GM23338 (cell line): Measurements from ENCODE around the gene INPP5A. TPM values are rescaled to one million over a fixed set of nuclear protein-coding genes. Genes with fewer than 3 reads are reported as not detected.

Source experiments
- ATAC-seq: fragments of 200-7000 bp; cut with Tn5 transposase; 3 replicates; pipeline ENCODE4 v1.9.1; 2020
- DNase-seq: peaks from one replicate; pipeline ENCODE4 v3.0.0-alpha.2; 2015; ENCODE audit warnings: low spot score
- H2AFZ ChIP-seq: fragments of 200-600 bp; sonication (generic); 2 replicates; pipeline ENCODE4 v1.8.0; 2016; ENCODE audit warnings: antibody characterized with exemption, mild to moderate bottlenecking, moderate library complexity
- H3F3A ChIP-seq: fragments of 200-600 bp; sonication (generic); replicated peaks from 2 replicates; pipeline ENCODE4 v1.8.0; 2017; ENCODE audit warnings: antibody characterized with exemption, mixed run types, low read depth
- H3K27ac ChIP-seq: fragments of 200-600 bp; sonication (generic); 2 replicates; pipeline ENCODE4 v1.6.1; 2016; ENCODE audit warnings: low read depth
- H3K27me3 ChIP-seq: fragments of 200-600 bp; sonication (generic); 2 replicates; pipeline ENCODE4 v1.8.0; 2016; ENCODE audit warnings: mild to moderate bottlenecking, mixed run types, moderate library complexity; ENCODE audit not compliant: insufficient read depth
- H3K36me3 ChIP-seq: fragments of 200-600 bp; sonication (generic); 2 replicates; pipeline ENCODE4 v1.8.0; 2016; ENCODE audit warnings: mild to moderate bottlenecking; ENCODE audit not compliant: insufficient read depth
- H3K4me1 ChIP-seq: fragments of 200-600 bp; sonication (generic); 2 replicates; pipeline ENCODE4 v1.8.0; 2016; ENCODE audit warnings: mild to moderate bottlenecking, moderate library complexity; ENCODE audit not compliant: insufficient read depth
- H3K4me2 ChIP-seq: fragments of 200-600 bp; sonication (generic); 2 replicates; pipeline ENCODE4 v1.7.1; 2017; ENCODE audit warnings: mixed run types
- H3K4me3 ChIP-seq: fragments of 200-600 bp; sonication (generic); 2 replicates; pipeline ENCODE4 v1.6.1; 2016; ENCODE audit warnings: mixed run types
- H3K79me2 ChIP-seq: fragments of 200-600 bp; sonication (generic); replicated peaks from 2 replicates; pipeline ENCODE4 v1.8.0; 2017; ENCODE audit warnings: mild to moderate bottlenecking; ENCODE audit not compliant: insufficient read depth
- H3K9me2 ChIP-seq: fragments of 200-600 bp; sonication (generic); 2 replicates; pipeline ENCODE4 v1.8.0; 2017; ENCODE audit not compliant: insufficient read depth
- H4K20me1 ChIP-seq: fragments of 200-600 bp; sonication (generic); replicated peaks from 2 replicates; pipeline ENCODE4 v1.8.0; 2017; ENCODE audit warnings: mild to moderate bottlenecking; ENCODE audit not compliant: insufficient read depth
- H3K27ac Mint-ChIP-seq: 2 replicates; pipeline ENCODE4 v1.8.0; 2020; ENCODE audit warnings: inconsistent platforms, mild to moderate bottlenecking, moderate library complexity, mixed read lengths
- H3K27me3 Mint-ChIP-seq: 3 replicates; pipeline ENCODE4 v1.8.0; 2022; ENCODE audit warnings: low read depth, mild to moderate bottlenecking, moderate library complexity, mixed read lengths, inconsistent platforms; ENCODE audit not compliant: insufficient read depth, poor library complexity
- H3K36me3 Mint-ChIP-seq: 3 replicates; pipeline ENCODE4 v1.8.0; 2021; ENCODE audit warnings: low read depth, mild to moderate bottlenecking, inconsistent platforms, moderate library complexity, mixed read lengths
- H3K4me1 Mint-ChIP-seq: 3 replicates; pipeline ENCODE4 v1.8.0; 2020; ENCODE audit warnings: mild to moderate bottlenecking, inconsistent platforms, mixed read lengths
- H3K4me3 Mint-ChIP-seq: 3 replicates; pipeline ENCODE4 v1.8.0; 2021; ENCODE audit warnings: moderate library complexity, mild to moderate bottlenecking, inconsistent platforms, mixed read lengths
- H3K9me3 Mint-ChIP-seq: 3 replicates; pipeline ENCODE4 v1.8.0; 2020; ENCODE audit warnings: moderate library complexity, mild to moderate bottlenecking, inconsistent platforms, mixed read lengths
- CREB1 ChIP-seq: fragments of 250-450 bp; sonication (Bioruptor Pico); IDR thresholded peaks from 2 replicates; pipeline ENCODE4 v1.5.0; 2020; ENCODE audit warnings: low read depth, mild to moderate bottlenecking, moderate library complexity
- EZH2 ChIP-seq: fragments of 200-600 bp; sonication (generic); IDR thresholded peaks from one replicate; pipeline ENCODE4 v1.8.0; 2017; ENCODE audit warnings: antibody characterized with exemption, mild to moderate bottlenecking, low read depth; ENCODE audit not compliant: unreplicated experiment
- EZH2phosphoT487 ChIP-seq: fragments of 200-600 bp; sonication (generic); IDR thresholded peaks from one replicate; pipeline ENCODE4 v1.8.1; 2018; ENCODE audit warnings: antibody characterized with exemption; ENCODE audit not compliant: unreplicated experiment
- JUNB ChIP-seq: IDR thresholded peaks from one replicate; pipeline ENCODE4 v1.6.1; 2016; ENCODE audit warnings: antibody characterized with exemption; ENCODE audit not compliant: unreplicated experiment
- NANOG ChIP-seq: IDR thresholded peaks from 2 replicates; pipeline ENCODE4 v1.6.1; 2016; ENCODE audit warnings: antibody characterized with exemption, borderline replicate concordance
- POLR2AphosphoS5 ChIP-seq: IDR thresholded peaks from 2 replicates; pipeline ENCODE4 v1.6.1; 2016; ENCODE audit warnings: antibody characterized with exemption, low read depth
- STAT1 ChIP-seq: IDR thresholded peaks from one replicate; pipeline ENCODE4 v1.6.1; 2016; ENCODE audit warnings: antibody characterized with exemption; ENCODE audit not compliant: unreplicated experiment
- ZNF114 ChIP-seq: fragments of 250-450 bp; sonication (Bioruptor Pico); IDR thresholded peaks from 2 replicates; pipeline ENCODE4 v1.5.0; 2020; ENCODE audit warnings: mild to moderate bottlenecking, moderate library complexity
- polyA plus RNA-seq: library from polyadenylated mRNA; unstranded; fragments of >200 nt; fragmentation: Nextera tagmentation; extraction: Ambion mirVana; gene quantifications from 2 replicates; pipeline ENCODE4 v1.2.1, GENCODE V29; 2016
- total RNA-seq: library from RNA; depleted of rRNA; stranded (reverse); fragments of >200 nt; shearing (Covaris generic); gene quantifications from 2 replicates; pipeline ENCODE4 v1.2.3, GENCODE V29; 2014
- TF ChIP-seq, protein P1 (sequence below): fragments of 250-450 bp; sonication (Bioruptor Pico); IDR thresholded peaks from 2 replicates; pipeline ENCODE4 v1.5.0; 2020; ENCODE audit warnings: mild to moderate bottlenecking, moderate library complexity
- TF ChIP-seq, protein P2 (sequence below), 2 experiments: fragments of 200-600 bp in 1 of 2; sonication (generic) in 1 of 2; conservative IDR thresholded peaks; 2 replicates each; pipeline versions ENCODE4 v1.5.1 to v1.6.1; 2016 to 2017; ENCODE audit warnings: antibody characterized with exemption in 2 of 2, low read depth in 2 of 2, mild to moderate bottlenecking in 2 of 2, moderate library complexity in 1 of 2

Gene INPP5A
- total and polyA plus RNA-seq, 2 experiments from 2014 or later, result 5.9 to 40.6 TPM

DNA sequence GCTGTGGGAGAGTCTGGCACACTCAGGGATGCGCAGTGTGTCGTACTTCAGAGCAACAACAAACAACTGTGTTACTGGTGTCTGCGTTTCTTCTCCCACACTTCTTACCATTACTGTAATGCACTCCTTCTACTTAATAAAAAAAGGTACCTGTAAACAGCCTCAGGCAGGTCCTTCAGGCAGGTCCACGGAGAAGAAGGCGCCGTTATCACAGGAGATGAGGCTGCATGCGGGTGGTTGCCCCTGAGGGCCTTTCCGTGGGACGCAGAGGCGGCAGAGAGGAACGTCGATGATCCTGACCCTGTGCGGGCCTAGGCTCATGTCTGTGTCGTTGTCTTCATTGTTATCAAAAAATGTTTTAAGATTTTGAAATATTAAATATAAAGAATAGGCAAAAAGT lies 219.0 kb downstream of the INPP5A start:
- H3K4me1 ChIP-seq, result no peaks in the 10 kb centered on the region

DNA sequence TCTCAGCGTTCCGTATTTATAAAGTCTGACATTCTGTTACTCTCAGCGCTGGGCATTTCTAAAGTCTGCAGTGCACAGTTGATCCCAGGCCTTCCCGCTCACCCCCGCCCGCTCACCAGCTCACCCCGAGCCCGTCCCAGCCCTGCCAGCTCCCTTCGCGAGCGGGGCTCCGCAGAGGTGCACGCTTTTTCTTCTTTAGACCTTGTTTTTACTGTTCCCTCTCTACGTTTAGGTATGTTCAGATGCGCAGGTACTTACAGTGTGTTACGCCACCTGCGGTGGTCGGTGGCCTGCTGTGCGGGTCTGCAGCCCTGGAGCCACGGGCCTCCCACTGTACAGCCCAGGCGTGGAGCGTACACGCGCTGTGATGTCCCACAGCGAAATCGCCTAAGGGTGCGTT lies 219.6 kb downstream of the INPP5A start:
- Histone ChIP-seq H3F3A (no peaks in the 10 kb centered on the region), H3K9me2 (no peaks in the 10 kb centered on the region), H3K4me2 (no peak overlapping the region), H3K4me1 (no peaks in the 10 kb centered on the region), H3K27me3 (no peaks in the 10 kb centered on the region), H4K20me1 (no peaks in the 10 kb centered on the region), H3K79me2 (no peaks in the 10 kb centered on the region), H2AFZ (no peak overlapping the region), H3K27ac (no peak overlapping the region), H3K36me3 (no peaks in the 10 kb centered on the region), H3K4me3 (no peak overlapping the region)
- Mint-ChIP-seq H3K9me3 (peaks cover 21% of the 10 kb centered on the region), H3K4me1 (no peaks in the 10 kb centered on the region; the same call in 2 of the 3 replicates), H3K27ac (no peak overlapping the region), H3K4me3 (no peak overlapping the region), H3K27me3 (peaks cover 5% of the 10 kb centered on the region), H3K36me3 (peaks cover 23% of the 10 kb centered on the region)
- no peak for ATAC-seq
- no peak for DNase-seq
- TF ChIP-seq STAT1 (no peak), JUNB (no peak), EZH2phosphoT487 (no peak), EZH2 (no peak), ZNF114 (no peak), NANOG (no peak), CREB1 (CRISPR knock-in tag) (no peak)
- TF ChIP-seq, protein P1, sequence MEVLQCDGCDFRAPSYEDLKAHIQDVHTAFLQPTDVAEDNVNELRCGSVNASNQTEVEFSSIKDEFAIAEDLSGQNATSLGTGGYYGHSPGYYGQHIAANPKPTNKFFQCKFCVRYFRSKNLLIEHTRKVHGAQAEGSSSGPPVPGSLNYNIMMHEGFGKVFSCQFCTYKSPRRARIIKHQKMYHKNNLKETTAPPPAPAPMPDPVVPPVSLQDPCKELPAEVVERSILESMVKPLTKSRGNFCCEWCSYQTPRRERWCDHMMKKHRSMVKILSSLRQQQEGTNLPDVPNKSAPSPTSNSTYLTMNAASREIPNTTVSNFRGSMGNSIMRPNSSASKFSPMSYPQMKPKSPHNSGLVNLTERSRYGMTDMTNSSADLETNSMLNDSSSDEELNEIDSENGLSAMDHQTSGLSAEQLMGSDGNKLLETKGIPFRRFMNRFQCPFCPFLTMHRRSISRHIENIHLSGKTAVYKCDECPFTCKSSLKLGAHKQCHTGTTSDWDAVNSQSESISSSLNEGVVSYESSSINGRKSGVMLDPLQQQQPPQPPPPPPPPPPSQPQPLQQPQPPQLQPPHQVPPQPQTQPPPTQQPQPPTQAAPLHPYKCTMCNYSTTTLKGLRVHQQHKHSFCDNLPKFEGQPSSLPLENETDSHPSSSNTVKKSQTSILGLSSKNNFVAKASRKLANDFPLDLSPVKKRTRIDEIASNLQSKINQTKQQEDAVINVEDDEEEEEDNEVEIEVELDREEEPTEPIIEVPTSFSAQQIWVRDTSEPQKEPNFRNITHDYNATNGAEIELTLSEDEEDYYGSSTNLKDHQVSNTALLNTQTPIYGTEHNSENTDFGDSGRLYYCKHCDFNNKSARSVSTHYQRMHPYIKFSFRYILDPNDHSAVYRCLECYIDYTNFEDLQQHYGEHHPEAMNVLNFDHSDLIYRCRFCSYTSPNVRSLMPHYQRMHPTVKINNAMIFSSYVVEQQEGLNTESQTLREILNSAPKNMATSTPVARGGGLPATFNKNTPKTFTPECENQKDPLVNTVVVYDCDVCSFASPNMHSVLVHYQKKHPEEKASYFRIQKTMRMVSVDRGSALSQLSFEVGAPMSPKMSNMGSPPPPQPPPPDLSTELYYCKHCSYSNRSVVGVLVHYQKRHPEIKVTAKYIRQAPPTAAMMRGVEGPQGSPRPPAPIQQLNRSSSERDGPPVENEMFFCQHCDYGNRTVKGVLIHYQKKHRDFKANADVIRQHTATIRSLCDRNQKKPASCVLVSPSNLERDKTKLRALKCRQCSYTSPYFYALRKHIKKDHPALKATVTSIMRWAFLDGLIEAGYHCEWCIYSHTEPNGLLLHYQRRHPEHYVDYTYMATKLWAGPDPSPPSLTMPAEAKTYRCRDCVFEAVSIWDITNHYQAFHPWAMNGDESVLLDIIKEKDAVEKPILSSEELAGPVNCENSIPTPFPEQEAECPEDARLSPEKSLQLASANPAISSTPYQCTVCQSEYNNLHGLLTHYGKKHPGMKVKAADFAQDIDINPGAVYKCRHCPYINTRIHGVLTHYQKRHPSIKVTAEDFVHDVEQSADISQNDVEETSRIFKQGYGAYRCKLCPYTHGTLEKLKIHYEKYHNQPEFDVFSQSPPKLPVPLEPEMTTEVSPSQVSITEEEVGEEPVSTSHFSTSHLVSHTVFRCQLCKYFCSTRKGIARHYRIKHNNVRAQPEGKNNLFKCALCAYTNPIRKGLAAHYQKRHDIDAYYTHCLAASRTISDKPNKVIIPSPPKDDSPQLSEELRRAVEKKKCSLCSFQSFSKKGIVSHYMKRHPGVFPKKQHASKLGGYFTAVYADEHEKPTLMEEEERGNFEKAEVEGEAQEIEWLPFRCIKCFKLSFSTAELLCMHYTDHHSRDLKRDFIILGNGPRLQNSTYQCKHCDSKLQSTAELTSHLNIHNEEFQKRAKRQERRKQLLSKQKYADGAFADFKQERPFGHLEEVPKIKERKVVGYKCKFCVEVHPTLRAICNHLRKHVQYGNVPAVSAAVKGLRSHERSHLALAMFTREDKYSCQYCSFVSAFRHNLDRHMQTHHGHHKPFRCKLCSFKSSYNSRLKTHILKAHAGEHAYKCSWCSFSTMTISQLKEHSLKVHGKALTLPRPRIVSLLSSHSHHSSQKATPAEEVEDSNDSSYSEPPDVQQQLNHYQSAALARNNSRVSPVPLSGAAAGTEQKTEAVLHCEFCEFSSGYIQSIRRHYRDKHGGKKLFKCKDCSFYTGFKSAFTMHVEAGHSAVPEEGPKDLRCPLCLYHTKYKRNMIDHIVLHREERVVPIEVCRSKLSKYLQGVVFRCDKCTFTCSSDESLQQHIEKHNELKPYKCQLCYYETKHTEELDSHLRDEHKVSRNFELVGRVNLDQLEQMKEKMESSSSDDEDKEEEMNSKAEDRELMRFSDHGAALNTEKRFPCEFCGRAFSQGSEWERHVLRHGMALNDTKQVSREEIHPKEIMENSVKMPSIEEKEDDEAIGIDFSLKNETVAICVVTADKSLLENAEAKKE (CRISPR knock-in tag), result no peak

More for the DNA sequence above, 219.0 kb downstream of the INPP5A start:
- H3K4me1 Mint-ChIP-seq, result no peaks in the 10 kb centered on the region
- no peak overlapping the region for H3K27ac ChIP-seq
- no peaks in the 10 kb centered on the region for H3K36me3 ChIP-seq
- H4K20me1 ChIP-seq, result no peaks in the 10 kb centered on the region
- H3K4me3 ChIP-seq, result no peak overlapping the region
- TF ChIP-seq, protein P2, sequence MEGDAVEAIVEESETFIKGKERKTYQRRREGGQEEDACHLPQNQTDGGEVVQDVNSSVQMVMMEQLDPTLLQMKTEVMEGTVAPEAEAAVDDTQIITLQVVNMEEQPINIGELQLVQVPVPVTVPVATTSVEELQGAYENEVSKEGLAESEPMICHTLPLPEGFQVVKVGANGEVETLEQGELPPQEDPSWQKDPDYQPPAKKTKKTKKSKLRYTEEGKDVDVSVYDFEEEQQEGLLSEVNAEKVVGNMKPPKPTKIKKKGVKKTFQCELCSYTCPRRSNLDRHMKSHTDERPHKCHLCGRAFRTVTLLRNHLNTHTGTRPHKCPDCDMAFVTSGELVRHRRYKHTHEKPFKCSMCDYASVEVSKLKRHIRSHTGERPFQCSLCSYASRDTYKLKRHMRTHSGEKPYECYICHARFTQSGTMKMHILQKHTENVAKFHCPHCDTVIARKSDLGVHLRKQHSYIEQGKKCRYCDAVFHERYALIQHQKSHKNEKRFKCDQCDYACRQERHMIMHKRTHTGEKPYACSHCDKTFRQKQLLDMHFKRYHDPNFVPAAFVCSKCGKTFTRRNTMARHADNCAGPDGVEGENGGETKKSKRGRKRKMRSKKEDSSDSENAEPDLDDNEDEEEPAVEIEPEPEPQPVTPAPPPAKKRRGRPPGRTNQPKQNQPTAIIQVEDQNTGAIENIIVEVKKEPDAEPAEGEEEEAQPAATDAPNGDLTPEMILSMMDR (conservative IDR thresholded peaks at IDR 0.05; ENCODE audit: low read depth in 2 of 2), result no peak
- TF ChIP-seq CREB1 (CRISPR knock-in tag) (no peak), POLR2AphosphoS5 (no peak)
- H3F3A ChIP-seq, result no peaks in the 10 kb centered on the region
- DNase-seq (no peak), ATAC-seq (no peak)
- no peaks in the 10 kb centered on the region for H3K27me3 ChIP-seq
- H3K4me3 Mint-ChIP-seq, result no peak overlapping the region
- peaks cover 16% of the 10 kb centered on the region for H3K9me3 Mint-ChIP-seq
- no peak overlapping the region for H2AFZ ChIP-seq
- H3K79me2 ChIP-seq, result no peaks in the 10 kb centered on the region
- peaks cover 17% of the 10 kb centered on the region for H3K36me3 Mint-ChIP-seq
- H3K27me3 Mint-ChIP-seq, result peaks cover 5% of the 10 kb centered on the region
- no peaks in the 10 kb centered on the region for H3K9me2 ChIP-seq
- H3K27ac Mint-ChIP-seq, result no peak overlapping the region
- H3K4me2 ChIP-seq, result no peak overlapping the region
